GM21390 (cell line): Measurements from ENCODE around the gene WWTR1.
A peak's percentile ranks its signal among the peaks of the same experiment; 100 is the strongest.

ENCODE experiments used
- ATAC-seq: cut with Tn5 transposase; IDR thresholded peaks from one replicate; pipeline ENCODE4 v1.9.1; 2021; ENCODE audit not compliant: unreplicated experiment

The WWTR1 gene

DNA sequence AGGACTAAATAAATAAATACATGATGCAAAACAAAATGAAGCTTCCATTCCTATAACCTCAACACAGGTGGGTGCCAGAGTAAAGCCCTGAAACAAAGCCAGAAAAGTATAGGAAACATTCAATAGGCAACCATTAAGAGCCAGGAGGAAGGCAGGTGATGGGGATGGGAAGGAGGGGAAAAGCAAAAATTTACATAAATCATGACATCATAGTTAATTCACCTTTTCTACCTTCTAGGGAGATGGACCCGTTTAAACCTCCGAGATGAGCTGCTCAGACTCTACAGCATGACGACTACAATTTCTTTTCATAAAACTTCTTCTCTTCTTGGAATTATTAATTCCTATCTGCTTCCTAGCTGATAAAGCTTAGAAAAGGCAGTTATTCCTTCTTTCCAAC lies 155.4 kb downstream of the WWTR1 start:
- no peak for ATAC-seq

DNA sequence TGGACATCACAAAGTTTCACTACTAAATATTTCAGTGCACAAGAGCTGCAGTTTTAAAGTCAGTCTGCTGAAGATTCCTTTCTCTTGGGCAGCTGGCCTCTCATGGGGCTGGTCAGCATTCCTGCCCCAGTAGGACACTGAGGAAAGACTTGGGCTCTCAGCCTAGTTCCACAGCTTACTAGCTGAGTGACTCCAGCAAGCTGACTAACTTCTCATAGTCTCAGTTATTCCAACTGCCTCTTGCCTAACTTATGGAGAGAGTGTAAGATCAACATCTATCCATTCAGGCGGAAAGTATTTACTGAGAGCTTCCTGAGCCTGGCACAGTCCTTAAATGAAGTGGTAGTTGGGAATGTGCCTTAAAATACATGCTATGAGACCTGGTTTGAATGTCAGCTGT lies 156.3 kb downstream of the WWTR1 start:
- ATAC-seq, result no peak

DNA sequence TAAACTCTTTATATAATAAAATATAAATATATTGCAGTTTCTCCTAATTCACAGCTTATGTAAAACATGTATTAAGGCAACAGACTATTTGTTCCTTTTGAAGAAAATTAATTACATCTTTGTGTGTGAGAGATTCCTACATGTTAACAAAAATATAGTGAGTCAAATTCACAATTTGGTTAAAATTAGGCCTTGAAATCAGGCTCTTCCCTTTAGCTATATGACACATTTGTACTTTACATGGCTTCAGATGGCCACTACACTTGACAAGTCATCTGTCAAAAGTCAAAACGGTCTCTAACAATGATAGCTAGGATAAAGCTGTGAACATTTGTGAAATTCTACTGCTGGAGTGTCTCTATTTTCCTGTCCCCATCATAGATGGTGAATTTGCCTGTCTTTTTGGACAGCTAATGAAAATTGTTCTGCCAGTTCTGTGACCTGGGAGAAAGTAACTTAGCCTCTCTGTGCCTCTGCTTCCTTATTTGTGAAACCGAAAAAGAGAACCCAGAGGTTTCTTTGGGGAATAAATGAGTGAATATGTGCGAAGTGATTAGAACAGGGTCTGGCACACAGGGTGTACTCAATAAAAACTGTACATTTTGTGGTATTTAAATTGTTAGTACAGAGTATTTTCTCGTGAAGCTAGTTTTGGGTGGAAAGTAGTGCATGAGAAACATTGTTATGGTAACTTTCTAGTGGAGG lies 159.7 kb downstream of the WWTR1 start:
- ATAC-seq, result no peak

DNA sequence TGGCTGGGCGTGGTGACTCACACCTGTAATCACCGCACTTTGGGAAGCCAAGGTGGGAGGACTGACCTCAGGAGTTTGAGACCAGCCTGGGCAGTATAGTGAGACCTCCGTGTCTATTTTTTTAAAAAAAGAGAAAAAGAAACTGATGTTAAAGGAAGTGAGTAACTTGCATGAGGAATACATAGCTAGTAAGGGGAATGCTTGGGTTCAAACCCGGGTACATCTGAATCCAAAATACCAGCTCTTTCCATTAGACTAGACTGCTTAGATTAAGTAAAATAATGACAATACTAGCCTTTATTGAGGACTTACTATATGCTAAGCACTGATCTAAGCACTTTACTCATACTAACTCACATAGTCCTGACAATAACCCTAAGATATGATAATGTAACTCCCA lies 160.9 kb downstream of the WWTR1 start:
- no peak for ATAC-seq

DNA sequence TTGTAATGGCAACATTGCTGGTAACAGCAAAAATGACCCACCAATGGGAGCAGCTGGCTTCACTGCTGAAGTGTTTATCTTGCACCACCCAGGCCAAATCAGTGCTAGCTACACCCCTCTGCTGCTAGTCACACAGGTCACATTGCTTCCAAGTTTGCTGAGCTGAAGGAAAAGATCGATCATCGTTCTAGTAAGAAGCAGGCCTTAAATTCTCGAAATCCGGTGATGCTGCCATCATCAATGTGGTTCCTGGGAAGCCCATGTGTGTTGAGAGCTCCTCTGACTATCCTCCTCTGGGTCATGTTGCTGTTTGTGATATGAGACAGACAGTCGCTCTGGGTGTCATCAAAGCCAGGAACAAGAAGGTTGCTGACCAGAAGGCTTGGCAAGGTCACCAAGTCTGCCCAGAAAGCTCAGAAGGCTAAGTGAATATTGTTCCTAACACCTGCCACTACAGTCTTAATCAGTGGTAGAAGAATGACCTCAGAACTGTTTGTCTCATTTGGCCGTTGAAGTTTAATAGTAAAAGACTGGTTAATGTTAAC lies 162.2 kb downstream of the WWTR1 start:
- no peak for ATAC-seq

DNA sequence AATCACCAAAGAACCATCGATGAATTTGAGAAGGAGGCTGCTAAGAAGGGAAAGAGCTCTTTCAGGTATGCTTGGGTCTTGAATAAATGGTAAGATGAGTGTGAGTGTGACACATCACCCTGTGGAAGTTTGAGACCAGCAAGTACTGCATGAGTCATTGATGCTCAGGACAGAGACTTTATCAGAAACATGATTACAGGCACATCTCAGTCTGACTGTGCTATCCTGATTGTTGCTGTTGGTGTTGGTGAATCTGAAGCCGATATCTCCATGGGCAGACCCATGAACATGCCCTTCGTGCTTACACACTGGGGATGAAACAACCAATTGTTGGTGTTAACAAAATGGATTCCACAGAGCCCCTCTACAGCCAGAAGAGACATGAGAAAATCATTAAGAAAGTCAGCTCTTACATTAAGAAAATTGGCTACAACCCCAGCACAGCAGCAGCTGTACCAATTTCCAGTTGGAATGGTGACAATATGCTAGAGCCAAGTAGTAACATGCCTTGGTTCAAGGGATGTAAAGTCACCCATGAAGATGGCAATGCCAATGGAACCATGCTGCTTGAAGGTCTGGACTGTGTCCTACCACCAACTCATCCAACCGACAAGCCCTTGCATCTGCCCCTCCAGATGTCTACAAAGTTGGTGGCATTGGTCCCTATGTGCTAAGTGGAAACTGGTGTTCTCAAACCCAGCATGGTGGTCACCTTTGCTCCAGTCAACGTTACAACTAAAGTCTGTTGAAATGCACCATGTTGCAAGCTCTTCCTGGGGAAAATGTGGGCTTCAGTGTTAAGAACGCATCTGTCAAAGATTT lies 162.9 kb downstream of the WWTR1 start:
- ATAC-seq, result no peak

DNA sequence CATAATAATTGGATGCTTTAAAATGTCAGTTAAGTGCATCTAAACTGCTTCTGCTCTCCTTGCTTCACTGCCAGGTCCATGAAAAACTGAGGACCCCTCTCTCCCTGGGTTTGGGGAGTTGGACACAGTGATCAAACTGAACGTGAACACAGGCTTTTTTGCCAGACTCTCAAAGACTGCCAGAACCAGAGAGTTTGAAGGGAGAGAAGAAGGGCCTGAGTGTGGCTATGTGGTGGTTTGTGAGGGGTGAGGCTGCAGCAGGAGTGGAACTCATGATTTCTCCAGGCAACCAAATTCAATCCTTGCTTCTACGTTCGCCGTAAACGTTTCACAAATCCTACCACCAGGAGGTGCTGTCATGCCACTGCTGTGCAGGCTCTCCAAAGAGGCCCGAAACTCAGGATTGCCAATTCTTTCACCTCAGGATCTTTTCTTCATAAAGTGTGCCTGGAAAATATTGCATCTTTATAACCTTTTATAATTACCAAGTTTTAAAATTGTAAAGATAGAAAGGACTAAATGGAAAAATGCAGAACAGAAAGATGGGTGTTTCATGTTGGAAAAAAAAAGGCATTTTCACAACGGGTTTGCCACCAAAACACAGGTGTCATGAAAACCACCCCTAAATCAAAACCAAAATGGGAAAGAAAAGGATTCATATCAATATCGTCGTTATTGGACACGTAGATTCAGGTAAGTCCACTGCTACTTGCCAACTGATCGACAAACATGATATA lies 163.6 kb downstream of the WWTR1 start:
- no peak for ATAC-seq

DNA sequence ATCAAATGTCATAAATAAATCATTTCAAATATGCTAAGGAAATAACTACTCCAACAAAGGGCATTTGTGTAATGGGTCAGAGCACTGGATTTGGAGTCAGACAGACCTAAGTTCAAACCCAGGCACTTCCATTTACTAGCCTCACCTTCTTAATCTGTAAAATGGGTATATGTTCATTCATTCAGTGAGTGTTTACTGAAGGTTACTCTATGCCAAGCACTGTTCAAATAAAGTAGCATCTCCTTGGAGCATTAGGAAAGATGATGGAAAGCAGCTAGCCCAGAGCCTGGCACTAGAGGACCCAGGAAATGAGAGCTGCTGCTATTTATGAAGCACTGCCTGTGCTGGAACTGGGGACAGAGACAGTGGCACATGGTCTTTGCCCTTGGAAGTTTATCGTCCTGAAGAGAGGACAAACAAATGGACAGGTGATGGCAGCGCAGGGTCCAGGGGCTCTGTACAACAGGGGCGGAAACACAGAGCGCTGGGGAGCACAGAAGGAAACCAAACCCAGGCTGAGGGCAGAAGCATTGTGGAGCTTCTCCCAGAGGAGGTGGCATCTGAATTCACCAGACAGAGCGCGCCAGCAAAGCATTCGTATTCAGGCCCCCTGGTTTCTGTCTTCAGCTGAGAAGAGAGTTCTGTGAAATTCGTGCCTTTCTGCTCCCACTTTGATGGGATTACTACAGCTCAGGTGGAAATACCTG lies 164.4 kb downstream of the WWTR1 start:
- no peak for ATAC-seq

DNA sequence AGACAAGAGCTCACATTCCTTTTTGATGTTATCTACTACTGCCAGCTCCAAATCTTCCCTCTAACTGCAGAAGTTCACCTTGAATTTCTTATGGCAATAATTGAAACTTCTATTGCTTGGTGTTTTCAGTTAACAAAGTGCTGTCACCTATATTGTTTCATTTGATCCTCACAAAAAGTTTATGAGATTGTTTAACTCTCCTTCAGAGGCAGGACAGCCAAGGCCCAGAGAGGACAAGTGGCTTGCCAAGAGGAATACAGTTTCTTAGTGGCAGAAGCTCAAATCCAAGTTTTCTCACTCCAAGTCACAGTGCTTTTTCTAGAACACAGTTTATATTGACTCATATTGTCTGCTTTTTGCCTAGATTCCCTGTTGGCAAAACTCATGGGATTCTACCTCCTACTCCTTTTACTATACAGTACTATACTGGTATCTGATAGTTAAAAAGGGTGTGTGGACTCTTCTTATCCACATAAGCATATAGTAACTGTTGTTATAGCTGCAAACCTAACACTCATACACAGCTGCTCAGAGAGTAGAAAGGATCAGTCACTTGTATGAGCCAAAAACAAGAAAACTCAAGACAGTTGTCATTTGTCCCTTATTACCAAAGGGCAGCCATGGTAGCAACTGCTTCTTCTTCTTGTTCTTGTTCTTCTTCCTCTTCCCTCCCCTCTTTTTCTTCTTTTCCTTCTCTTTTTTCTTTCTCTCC lies 167.4 kb downstream of the WWTR1 start:
- ATAC-seq, result no peak

DNA sequence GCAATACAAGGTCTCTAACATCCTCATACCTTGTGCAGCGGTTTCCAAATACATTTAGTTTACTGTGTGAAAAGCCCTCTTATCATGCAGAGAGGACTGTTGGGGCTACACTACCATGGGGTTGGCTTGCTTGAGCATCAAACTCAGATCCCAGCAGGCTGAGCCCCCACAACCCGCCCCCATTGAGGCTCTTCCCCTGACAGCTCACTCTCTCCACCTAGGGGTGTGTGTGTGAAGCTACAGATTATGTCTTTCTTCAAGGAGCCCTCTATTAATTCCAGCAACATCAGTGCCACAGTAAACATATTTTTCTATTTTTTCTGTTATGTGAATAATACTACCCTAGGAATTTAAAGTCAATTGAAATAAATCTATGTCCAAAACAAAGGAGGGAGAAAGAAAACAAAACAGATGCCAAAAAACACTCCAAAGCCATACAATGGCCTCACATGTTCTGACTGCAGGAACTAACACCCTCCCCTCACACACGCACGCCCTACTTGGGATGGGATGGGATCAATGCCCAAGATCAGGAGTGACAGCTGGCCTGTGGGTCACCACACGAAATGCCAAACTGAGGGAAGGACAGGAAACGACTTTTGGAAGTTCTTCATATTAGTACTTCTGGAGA lies 168.7 kb downstream of the WWTR1 start:
- no peak for ATAC-seq

DNA sequence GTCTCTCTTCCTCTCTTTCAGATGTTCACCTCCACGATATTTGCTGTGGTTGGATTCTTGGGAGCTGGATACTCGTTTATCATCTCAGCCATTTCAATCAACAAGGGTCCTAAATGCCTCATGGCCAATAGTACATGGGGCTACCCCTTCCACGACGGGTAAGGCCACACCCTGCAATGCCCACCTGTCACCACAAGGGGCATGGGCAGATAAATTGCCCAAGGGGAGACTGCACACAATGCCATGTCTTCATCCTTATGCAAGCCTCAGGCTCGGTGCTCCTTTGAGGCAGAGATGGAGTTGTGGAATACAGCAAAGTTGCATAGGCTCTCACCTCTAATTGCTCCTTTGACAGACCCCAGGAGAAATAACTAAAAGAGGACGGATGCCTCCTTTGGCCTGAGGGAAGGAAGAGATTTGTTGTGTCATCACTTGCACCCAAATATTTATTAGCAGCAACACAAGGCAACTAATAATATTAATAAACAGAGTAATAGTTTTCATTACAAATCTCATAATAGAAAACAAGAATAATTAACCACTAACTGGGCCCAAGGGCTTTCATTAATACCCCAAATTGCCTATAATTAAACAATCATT lies 170.1 kb downstream of the WWTR1 start:
- ATAC-seq, result peak; percentile 91

DNA sequence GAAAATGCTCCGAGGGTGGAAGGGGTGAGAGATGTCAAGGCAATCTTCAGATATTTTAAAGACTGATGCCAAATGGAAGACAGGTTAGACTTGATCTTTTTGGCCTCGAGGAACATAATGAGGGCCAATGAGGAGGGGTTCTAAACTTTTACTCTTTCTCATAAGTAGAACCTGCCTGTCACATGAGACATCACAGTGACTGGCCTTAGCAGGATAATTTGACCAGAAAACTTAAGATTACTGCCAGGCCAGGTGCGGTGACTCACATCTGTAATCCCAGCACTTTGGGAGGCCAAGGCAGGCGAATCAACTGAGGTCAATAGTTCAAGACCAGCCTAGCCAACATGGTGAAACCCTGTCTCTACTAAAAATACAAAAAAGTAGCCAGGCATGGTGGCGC lies 171.1 kb downstream of the WWTR1 start:
- ATAC-seq, result no peak

DNA sequence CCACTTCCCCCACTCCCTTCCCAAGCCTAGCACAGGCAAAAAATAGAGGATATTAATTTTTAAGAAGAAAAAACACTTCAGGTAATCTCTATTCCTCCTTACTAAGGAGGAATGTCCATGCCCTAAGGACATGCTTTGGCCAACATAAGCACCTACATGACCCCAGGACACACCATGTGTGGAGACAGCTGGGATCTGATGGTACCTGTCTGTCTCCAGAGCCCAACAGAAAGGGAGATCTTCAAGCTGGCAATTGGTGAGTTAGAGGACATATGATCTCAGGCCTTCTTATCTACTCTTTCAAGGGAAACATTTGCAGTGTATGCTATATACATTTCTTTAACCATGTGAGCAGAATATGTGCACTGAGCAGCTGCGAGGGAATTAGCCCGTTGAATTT lies 176.3 kb downstream of the WWTR1 start:
- no peak for ATAC-seq

DNA sequence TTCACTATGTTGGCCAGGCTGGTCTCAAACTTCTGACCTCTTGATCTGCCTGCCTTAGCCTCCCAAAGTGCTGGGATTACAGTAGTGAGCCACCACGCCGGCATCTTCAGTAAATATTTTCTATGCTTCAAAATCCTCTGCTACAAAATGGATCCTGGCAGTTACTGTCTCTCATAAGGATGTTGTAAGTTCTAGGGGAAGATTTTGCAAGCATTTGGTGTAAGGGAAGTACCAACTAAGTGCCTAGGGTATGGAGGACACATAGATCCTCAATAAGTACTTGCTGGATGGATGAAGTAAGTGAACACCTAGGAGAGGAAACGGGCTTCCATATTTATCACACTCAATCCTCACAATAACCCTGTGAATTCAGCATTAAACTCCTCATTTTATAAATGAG lies 176.8 kb downstream of the WWTR1 start:
- ATAC-seq, result no peak

DNA sequence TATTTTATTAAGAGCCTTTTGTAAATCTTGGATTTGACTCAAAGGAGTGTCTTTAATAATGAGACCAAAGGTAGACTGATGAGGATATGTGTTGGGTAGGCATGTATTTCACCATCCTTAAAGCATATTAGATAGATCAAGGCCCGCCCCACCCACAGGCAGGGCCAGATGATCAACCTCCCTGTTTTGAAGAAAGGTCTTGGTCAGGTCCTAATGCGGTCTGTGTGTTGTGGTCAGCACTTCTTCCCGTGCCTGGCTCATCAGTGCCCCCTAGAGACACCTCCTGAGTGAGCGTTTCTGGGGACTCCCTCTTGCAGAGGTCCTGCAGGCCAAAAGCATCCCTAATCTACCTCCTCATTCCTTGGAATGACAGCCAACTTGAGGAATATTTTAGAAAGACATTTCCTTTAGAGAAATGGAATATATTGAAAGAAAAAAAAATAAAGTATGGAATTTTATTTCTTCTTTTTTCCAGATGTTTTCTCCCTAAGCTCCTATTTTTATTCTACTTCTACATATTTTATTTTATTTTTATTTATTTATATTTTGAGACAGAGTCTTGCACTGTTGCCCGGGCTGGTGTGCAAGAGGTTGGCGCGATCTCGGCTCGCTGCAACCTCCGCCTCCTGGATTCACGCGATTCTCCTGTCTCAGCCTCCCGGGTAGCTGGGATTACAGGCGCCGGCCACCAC lies 177.4 kb downstream of the WWTR1 start:
- peak; percentile 95 for ATAC-seq

DNA sequence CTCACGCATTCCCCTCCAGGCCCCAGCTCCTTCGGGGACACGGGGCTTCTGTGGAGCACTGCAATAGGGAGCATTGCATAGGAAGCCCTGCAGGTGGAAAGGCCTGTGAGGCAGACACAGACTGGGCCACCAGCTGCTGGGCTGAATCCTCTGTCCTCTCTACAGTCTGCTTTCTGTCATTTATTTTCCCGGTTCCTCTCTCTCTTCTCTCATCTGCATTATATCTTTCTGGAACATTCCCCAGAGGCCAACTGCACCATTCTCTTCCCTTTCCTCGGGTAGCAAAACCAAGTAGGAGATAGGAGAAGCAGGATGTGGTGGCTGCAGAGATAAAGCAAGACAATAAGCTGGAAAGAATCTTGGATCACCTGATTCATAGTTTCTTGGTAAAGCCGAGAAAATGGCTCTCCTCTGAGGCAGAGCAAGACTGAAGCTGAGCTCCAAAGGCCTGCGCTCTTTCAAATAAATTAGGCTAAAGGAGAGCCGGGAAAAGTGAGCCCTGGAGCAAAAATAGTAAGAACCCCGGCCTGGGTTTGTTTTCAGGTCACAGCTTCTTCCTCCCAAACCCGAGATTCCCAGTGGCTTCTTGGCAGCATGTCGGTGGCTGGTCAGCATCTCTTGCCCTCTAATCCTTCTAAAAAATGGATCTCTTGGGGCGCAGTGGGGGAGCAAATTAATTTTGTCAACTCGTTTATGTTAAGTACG lies 178.1 kb downstream of the WWTR1 start:
- ATAC-seq, result no peak

DNA sequence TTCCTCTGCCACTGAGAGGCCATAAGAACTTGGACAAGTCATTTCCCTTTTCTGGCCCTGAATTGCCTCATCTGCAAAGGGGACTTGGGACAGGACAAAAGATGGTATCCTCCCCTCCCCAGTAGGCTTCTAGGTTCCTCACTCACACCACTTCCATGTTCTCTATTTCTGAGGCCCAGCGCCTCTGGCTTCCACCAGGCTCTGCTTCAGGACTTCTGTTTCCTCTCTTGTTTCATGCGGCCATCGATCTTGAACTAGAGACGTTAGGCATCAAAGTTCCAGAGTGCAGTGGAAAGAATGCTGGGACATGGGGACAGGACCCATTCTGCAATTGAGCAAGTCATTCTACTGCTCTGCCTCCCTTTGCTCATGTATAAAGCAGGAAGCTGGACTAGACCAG lies 181.6 kb downstream of the WWTR1 start:
- no peak for ATAC-seq

DNA sequence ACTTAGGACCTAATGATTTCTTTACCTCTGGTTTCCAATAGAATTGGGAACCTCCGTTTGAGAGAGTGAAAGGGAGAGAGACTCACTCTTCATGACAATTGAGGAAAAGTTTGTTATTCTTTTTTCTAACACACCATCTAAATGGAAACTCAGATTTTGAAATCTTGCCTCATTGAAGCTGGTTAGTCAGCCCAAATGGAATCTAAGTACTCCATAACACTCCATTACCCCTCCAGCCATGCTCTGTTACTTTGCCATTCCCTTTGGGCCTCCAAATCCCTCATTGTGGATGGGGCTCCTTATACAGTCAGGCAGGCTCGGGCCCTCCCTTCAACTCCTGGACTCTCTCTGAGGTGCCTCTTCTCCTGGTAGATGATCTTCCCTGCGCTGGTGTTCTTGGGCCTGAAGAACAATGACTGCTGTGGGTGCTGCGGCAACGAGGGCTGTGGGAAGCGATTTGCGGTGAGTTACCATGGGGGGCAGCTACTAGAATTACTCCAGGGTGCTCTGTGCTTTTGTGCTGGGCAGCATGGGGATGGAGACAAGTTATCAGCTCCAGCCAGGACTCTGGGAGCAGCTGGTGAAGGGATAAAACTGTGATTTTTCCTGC lies 182.3 kb downstream of the WWTR1 start:
- no peak for ATAC-seq
